Panc1 (cell line): Measurements from ENCODE around the gene ATXN7. TPM values are rescaled to one million over a fixed set of nuclear protein-coding genes. Genes with fewer than 3 reads are reported as not detected.

Experiments
- ATAC-seq: fragments of 200-7000 bp; cut with Tn5 transposase; 2 replicates; pipeline ENCODE4 v1.9.1; 2020; ENCODE audit warnings: mild to moderate bottlenecking, moderate library complexity
- BruUV-seq: library from RNA; stranded (reverse); fragments of 400-500 nt; replicated peaks from 2 replicates; lab custom pipeline; 2021; lab: Mats Ljungman, UMichigan
- CTCF ChIA-PET: fragments of 300-600 bp; sonication (Branson Sonifier 250); formaldehyde crosslinking; loops from one replicate; lab custom pipeline; 2022; ENCODE audit warnings: antibody characterized with exemption; lab: Charles Lee
- POLR2A ChIA-PET: fragments of 300-600 bp; sonication (Branson Sonifier 250); formaldehyde crosslinking; loops from one replicate; lab custom pipeline; 2022; ENCODE audit warnings: antibody characterized with exemption; lab: Charles Lee
- DNase-seq: peaks from one replicate; pipeline ENCODE4 v3.0.0-alpha.2; 2010; ENCODE audit warnings: low read depth, low spot score
- H3K27ac ChIP-seq: 2 replicates; pipeline ENCODE4 v1.5.1; 2011; ENCODE audit warnings: mild to moderate bottlenecking, low read length, inconsistent platforms
- H3K27me3 ChIP-seq: fragments of 200-500 bp; sonication (Bioruptor generic); 2 replicates; pipeline ENCODE4 v1.6.0; 2014; ENCODE audit warnings: low read length, inconsistent platforms; ENCODE audit not compliant: control insufficient read depth, insufficient read depth
- H3K36me3 ChIP-seq: fragments of 200-500 bp; sonication (Bioruptor generic); 2 replicates; pipeline ENCODE4 v1.5.1; 2014; ENCODE audit warnings: inconsistent platforms, mild to moderate bottlenecking, low read length, moderate library complexity; ENCODE audit not compliant: control insufficient read depth, insufficient read depth
- H3K4me1 ChIP-seq: 2 replicates; pipeline ENCODE4 v1.5.1; 2011; ENCODE audit warnings: inconsistent platforms, mild to moderate bottlenecking, low read length, moderate library complexity; ENCODE audit not compliant: control insufficient read depth, insufficient read depth
- H3K4me3 ChIP-seq, 2 experiments: 2 replicates each; pipeline ENCODE4 v1.5.1; 2011 to 2012; ENCODE audit warnings: low read depth in 2 of 2, low read length in 2 of 2, mild to moderate bottlenecking in 2 of 2, inconsistent platforms in 1 of 2, moderate library complexity in 1 of 2
- H3K9me3 ChIP-seq: fragments of 200-500 bp; sonication (Bioruptor generic); 2 replicates; pipeline ENCODE4 v1.5.1; 2014; ENCODE audit warnings: low read depth, mild to moderate bottlenecking, inconsistent platforms, low read length, moderate library complexity; ENCODE audit not compliant: control insufficient read depth, insufficient read depth
- POLR2AphosphoS5 ChIP-seq: IDR thresholded peaks from 2 replicates; pipeline ENCODE4 v1.6.1; 2012; ENCODE audit warnings: mild to moderate bottlenecking, low read depth, low read length, moderate library complexity
- SIN3A ChIP-seq: IDR thresholded peaks from 2 replicates; pipeline ENCODE4 v1.6.1; 2012; ENCODE audit warnings: low read depth, mild to moderate bottlenecking, low read length, moderate library complexity, borderline replicate concordance; ENCODE audit not compliant: insufficient read depth
- TCF7L2 ChIP-seq: IDR thresholded peaks from 2 replicates; pipeline ENCODE4 v1.6.1; 2011; ENCODE audit warnings: mild to moderate bottlenecking, low read depth, low read length, inconsistent platforms
- in situ Hi-C: cut with HindIII; loops from 2 replicates; pipeline ENCODE4 v1.10.0; 2016; ENCODE audit warnings: low sequenced_read_pairs, low pct_unique_long_range_greater_than_20kb
- intact Hi-C: fragments of 100-400 bp; cut with micrococcal nuclease; formaldehyde crosslinking; loops from one replicate; pipeline ENCODE4 v1.10.0; 2022; ENCODE audit not compliant: unreplicated experiment
- total RNA-seq: library from RNA; stranded (reverse); gene quantifications from one replicate; pipeline ENCODE4 v1.2.1, GENCODE V29; 2021; ENCODE audit not compliant: unreplicated experiment
- TF ChIP-seq, protein P1 (sequence below), 2 experiments: IDR thresholded peaks; 2 replicates each; pipeline ENCODE4 v1.6.1; 2011 to 2012; ENCODE audit warnings: low read depth in 2 of 2, control low read depth in 1 of 2, low read length in 1 of 2, mild to moderate bottlenecking in 1 of 2, moderate library complexity in 1 of 2; ENCODE audit not compliant: insufficient read depth in 1 of 2
- TF ChIP-seq, protein P2 (sequence below): fragments of 450-650 bp; IDR thresholded peaks from 2 replicates; pipeline ENCODE4 v1.5.1; 2017; ENCODE audit warnings: mild to moderate bottlenecking

Gene ATXN7
- total RNA-seq, 1 experiment from 2014 or later, result 17.3 TPM

DNA sequence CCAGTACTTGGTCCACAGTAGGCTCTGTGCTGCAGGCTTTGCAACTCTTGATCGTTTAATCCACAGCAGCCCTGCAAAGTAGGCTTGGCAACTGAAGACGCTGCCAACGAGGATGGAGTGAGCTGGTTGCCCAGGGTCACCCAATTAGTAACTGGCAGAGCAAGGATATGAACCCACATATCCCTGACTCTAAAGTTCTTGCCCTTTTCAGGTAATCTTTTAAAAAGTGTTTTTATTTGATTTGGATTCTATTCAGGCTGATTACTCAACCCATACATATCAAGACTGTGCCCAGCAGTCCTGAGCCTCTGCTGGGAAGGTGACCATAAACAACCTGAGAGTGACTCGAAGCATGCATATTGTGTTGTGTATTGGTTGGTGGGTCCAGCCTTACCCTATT, 109.3 kb downstream of the ATXN7 start:
- Histone ChIP-seq H3K4me1 (no peaks in the 10 kb centered on the region), H3K27ac (no peak overlapping the region), H3K4me3 (no peak overlapping the region), H3K36me3 (no peaks in the 10 kb centered on the region; the same call in 1 of the 2 replicates), H3K9me3 (no peaks in the 10 kb centered on the region), H3K27me3 (no peaks in the 10 kb centered on the region)
- TF ChIP-seq POLR2AphosphoS5 (no peak), SIN3A (no peak), TCF7L2 (no peak)
- TF ChIP-seq, protein P1, sequence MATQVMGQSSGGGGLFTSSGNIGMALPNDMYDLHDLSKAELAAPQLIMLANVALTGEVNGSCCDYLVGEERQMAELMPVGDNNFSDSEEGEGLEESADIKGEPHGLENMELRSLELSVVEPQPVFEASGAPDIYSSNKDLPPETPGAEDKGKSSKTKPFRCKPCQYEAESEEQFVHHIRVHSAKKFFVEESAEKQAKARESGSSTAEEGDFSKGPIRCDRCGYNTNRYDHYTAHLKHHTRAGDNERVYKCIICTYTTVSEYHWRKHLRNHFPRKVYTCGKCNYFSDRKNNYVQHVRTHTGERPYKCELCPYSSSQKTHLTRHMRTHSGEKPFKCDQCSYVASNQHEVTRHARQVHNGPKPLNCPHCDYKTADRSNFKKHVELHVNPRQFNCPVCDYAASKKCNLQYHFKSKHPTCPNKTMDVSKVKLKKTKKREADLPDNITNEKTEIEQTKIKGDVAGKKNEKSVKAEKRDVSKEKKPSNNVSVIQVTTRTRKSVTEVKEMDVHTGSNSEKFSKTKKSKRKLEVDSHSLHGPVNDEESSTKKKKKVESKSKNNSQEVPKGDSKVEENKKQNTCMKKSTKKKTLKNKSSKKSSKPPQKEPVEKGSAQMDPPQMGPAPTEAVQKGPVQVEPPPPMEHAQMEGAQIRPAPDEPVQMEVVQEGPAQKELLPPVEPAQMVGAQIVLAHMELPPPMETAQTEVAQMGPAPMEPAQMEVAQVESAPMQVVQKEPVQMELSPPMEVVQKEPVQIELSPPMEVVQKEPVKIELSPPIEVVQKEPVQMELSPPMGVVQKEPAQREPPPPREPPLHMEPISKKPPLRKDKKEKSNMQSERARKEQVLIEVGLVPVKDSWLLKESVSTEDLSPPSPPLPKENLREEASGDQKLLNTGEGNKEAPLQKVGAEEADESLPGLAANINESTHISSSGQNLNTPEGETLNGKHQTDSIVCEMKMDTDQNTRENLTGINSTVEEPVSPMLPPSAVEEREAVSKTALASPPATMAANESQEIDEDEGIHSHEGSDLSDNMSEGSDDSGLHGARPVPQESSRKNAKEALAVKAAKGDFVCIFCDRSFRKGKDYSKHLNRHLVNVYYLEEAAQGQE (IDR thresholded peaks at IDR 0.05; ENCODE audit: insufficient read depth in 1 of 2, low read depth in 2 of 2, low read length in 1 of 2), result no peak
- TF ChIP-seq, protein P2, sequence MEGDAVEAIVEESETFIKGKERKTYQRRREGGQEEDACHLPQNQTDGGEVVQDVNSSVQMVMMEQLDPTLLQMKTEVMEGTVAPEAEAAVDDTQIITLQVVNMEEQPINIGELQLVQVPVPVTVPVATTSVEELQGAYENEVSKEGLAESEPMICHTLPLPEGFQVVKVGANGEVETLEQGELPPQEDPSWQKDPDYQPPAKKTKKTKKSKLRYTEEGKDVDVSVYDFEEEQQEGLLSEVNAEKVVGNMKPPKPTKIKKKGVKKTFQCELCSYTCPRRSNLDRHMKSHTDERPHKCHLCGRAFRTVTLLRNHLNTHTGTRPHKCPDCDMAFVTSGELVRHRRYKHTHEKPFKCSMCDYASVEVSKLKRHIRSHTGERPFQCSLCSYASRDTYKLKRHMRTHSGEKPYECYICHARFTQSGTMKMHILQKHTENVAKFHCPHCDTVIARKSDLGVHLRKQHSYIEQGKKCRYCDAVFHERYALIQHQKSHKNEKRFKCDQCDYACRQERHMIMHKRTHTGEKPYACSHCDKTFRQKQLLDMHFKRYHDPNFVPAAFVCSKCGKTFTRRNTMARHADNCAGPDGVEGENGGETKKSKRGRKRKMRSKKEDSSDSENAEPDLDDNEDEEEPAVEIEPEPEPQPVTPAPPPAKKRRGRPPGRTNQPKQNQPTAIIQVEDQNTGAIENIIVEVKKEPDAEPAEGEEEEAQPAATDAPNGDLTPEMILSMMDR, result no peak
- intact Hi-C loops (no loop called here), in situ Hi-C loops (no loop called here)
- ATAC-seq, result no peak
- CTCF ChIA-PET, result no interaction called here
- no TSS peak for BruUV-seq
- DNase-seq, result no peak
- POLR2A ChIA-PET, result no interaction called here

DNA sequence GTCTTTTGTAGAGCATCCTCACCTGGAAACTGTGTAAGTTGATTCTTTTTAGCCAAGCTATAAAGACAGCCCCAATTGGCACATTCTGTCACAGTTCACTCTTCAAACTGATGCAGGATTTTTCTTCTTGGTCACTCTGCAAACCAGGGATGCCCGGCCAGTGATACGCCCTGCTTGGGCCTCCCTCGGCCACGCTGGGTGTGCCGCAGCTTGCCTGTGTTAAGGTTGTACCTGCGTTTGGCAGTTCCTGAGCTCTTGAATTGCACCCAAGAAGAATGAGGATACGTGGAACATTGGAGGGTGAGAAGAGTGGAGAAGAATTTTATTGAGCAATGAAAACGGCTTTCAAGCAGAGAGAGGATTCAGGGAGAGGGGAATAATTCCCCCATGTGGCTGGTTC, 109.7 kb downstream of the ATXN7 start:
- POLR2A ChIA-PET, result no interaction called here
- no TSS peak for BruUV-seq
- in situ Hi-C loops, result no loop called here

More for the DNA sequence above, 109.7 kb downstream of the ATXN7 start:
- Histone ChIP-seq H3K4me3 (no peak overlapping the region), H3K9me3 (no peaks in the 10 kb centered on the region), H3K36me3 (no peaks in the 10 kb centered on the region; the same call in 1 of the 2 replicates), H3K27me3 (no peaks in the 10 kb centered on the region), H3K27ac (no peak overlapping the region), H3K4me1 (no peaks in the 10 kb centered on the region)
- ATAC-seq (no peak), DNase-seq (no peak)
- no peak for TF ChIP-seq POLR2AphosphoS5
- TF ChIP-seq SIN3A, result no peak
- TF ChIP-seq, protein P2, result no peak
- TF ChIP-seq, protein P1 (IDR thresholded peaks at IDR 0.05; ENCODE audit: insufficient read depth in 1 of 2, low read depth in 2 of 2, low read length in 1 of 2), result no peak
- no peak for TF ChIP-seq TCF7L2
- CTCF ChIA-PET, result no interaction called here
- intact Hi-C loops, result no loop called here
